ENCODE measurements around the gene CDH22. TPM values are rescaled to one million over a fixed set of nuclear protein-coding genes. Genes with fewer than 3 reads are reported as not detected.

CDH22 gene
- total RNA-seq, 3 donors from 2014 or later, result 0.13 to 0.32 (median 0.19) TPM

GRCh38 chr20:46265539-46265938, 42.8 kb downstream of the CDH22 start:
- no peaks in the 10 kb centered on the region for H3K9me3 ChIP-seq
- intact Hi-C loops (cut with DNase I, micrococcal nuclease), result no loop called here
- no peak for TF ChIP-seq CTCF (IDR thresholded peaks at IDR 0.05)

GRCh38 chr20:46264391-46265266, 43.7 kb downstream of the CDH22 start:
- intact Hi-C loops (cut with DNase I, micrococcal nuclease), result no loop called here
- no peak for TF ChIP-seq CTCF (IDR thresholded peaks at IDR 0.05)
- no peaks in the 10 kb centered on the region for H3K4me1 ChIP-seq (ENCODE audit: low read depth)
- no peaks in the 10 kb centered on the region for H3K9me3 ChIP-seq
- no peak overlapping the region for H3K4me3 ChIP-seq
- DNase-seq, result peak in 1 of 3 donors; percentile 12
- H3K36me3 ChIP-seq (ENCODE audit: low read depth), result no peaks in the 10 kb centered on the region
- ATAC-seq, result peak; percentile 15

More at GRCh38 chr20:46265539-46265938, 42.8 kb downstream of the CDH22 start:
- DNase-seq (no peak), ATAC-seq (no peak)
- Histone ChIP-seq H3K36me3 (ENCODE audit: low read depth) (no peaks in the 10 kb centered on the region), H3K4me3 (no peak overlapping the region), H3K4me1 (ENCODE audit: low read depth) (no peaks in the 10 kb centered on the region)

GRCh38 chr20:46261456-46262253, 46.6 kb downstream of the CDH22 start:
- ATAC-seq (no peak), DNase-seq (no peak)
- Histone ChIP-seq H3K9me3 (no peaks in the 10 kb centered on the region), H3K4me1 (ENCODE audit: low read depth) (no peaks in the 10 kb centered on the region), H3K4me3 (no peak overlapping the region), H3K36me3 (ENCODE audit: low read depth) (no peaks in the 10 kb centered on the region)
- intact Hi-C loops (cut with DNase I, micrococcal nuclease), result no loop called here
- TF ChIP-seq CTCF (IDR thresholded peaks at IDR 0.05), result no peak

GRCh38 chr20:46260936-46261454, 47.3 kb downstream of the CDH22 start:
- no peak for DNase-seq
- Histone ChIP-seq H3K9me3 (no peaks in the 10 kb centered on the region), H3K36me3 (ENCODE audit: low read depth) (no peaks in the 10 kb centered on the region), H3K4me1 (ENCODE audit: low read depth) (no peaks in the 10 kb centered on the region), H3K4me3 (no peak overlapping the region)
- TF ChIP-seq CTCF (IDR thresholded peaks at IDR 0.05), result no peak
- no peak for ATAC-seq
- intact Hi-C loops (cut with DNase I, micrococcal nuclease), result no loop called here

- intact Hi-C loops (cut with DNase I, micrococcal nuclease), result no loop called here
- DNase-seq (no peak), ATAC-seq (no peak)
- H3K9me3 ChIP-seq, result no peaks in the 10 kb centered on the region
- H3K4me1 ChIP-seq (ENCODE audit: low read depth), result no peaks in the 10 kb centered on the region
- no peak for TF ChIP-seq CTCF (IDR thresholded peaks at IDR 0.05)
- H3K36me3 ChIP-seq (ENCODE audit: low read depth), result no peaks in the 10 kb centered on the region
- no peak overlapping the region for H3K4me3 ChIP-seq
Observed at GRCh38 chr20:46260480-46260879, 47.8 kb downstream of the CDH22 start.

All from mucosa of descending colon (tissue), 3 donors.